Ishikawa (cell line): Measurements from ENCODE around the gene SMARCA4.

ENCODE experiments used
- CEBPB ChIP-seq: IDR thresholded peaks from 2 replicates; pipeline ENCODE4 v1.6.1; 2012
- CREB1 ChIP-seq: IDR thresholded peaks from 2 replicates; pipeline ENCODE4 v1.6.1; 2012; ENCODE audit warnings: low read depth
- EP300 ChIP-seq: IDR thresholded peaks from 2 replicates; pipeline ENCODE4 v1.6.1; 2012; ENCODE audit warnings: borderline replicate concordance
- FOXM1 ChIP-seq: IDR thresholded peaks from 2 replicates; pipeline ENCODE4 v1.6.1; 2012; ENCODE audit warnings: low read depth, borderline replicate concordance
- MAX ChIP-seq: IDR thresholded peaks from 2 replicates; pipeline ENCODE4 v1.6.1; 2012
- NFIC ChIP-seq: IDR thresholded peaks from 2 replicates; pipeline ENCODE4 v1.6.1; 2012
- RAD21 ChIP-seq: IDR thresholded peaks from 2 replicates; pipeline ENCODE4 v1.6.1; 2012; ENCODE audit warnings: low read depth
- REST ChIP-seq: IDR thresholded peaks from 2 replicates; pipeline ENCODE4 v1.6.1; 2012; ENCODE audit warnings: low read depth, mild to moderate bottlenecking
- TAF1 ChIP-seq: IDR thresholded peaks from 2 replicates; pipeline ENCODE4 v1.6.1; 2012; ENCODE audit warnings: low read depth, mild to moderate bottlenecking
- TEAD4 ChIP-seq: IDR thresholded peaks from 2 replicates; pipeline ENCODE4 v1.6.1; 2012
- USF1 ChIP-seq: IDR thresholded peaks from 2 replicates; pipeline ENCODE4 v1.6.1; 2012
- YY1 ChIP-seq: IDR thresholded peaks from 2 replicates; pipeline ENCODE4 v1.6.1; 2012; ENCODE audit warnings: low read depth
- ZBTB7A ChIP-seq: IDR thresholded peaks from 2 replicates; pipeline ENCODE4 v1.6.1; 2012; ENCODE audit warnings: low read depth

- TF ChIP-seq EP300 (no peak), TEAD4 (no peak), RAD21 (no peak), YY1 (no peak), REST (no peak), TAF1 (no peak), MAX (no peak), CEBPB (no peak), ZBTB7A (no peak), NFIC (no peak), CREB1 (no peak), USF1 (no peak), FOXM1 (no peak)
These were observed 93.4 kb downstream of the SMARCA4 start for GRCh38 chr19:11054200-11054599.
